HCT116 (cell line): ENCODE results near the gene POLR2H.

Experiments used
- EZH2 ChIP-seq: fragments of 200-600 bp; sonication (generic); IDR thresholded peaks from 2 replicates; pipeline ENCODE4 v1.6.1; 2017; ENCODE audit warnings: antibody characterized with exemption, mixed run types
- POLR2A ChIP-seq: IDR thresholded peaks from 2 replicates; pipeline ENCODE4 v1.7.0; 2011; ENCODE audit warnings: borderline replicate concordance; ENCODE audit not compliant: insufficient read depth, insufficient read length; ENCODE audit errors: extremely low read depth
- ZFX ChIP-seq: fragments of 450-650 bp; IDR thresholded peaks from 2 replicates; pipeline ENCODE4 v1.6.1; 2017
- TF ChIP-seq, protein P1 (sequence below): IDR thresholded peaks from 2 replicates; pipeline ENCODE4 v1.6.1; 2012
- TF ChIP-seq, protein P2 (sequence below), 3 experiments: fragments of 200-600 bp in 1 of 3; sonication (generic) in 1 of 3; IDR thresholded peaks in 2 of 3; conservative IDR thresholded peaks in 1 of 3; 2 replicates each; pipeline ENCODE4 v1.5.1; 2012 to 2017; ENCODE audit warnings: low read depth in 2 of 3, low read length in 2 of 3, antibody characterized with exemption in 1 of 3, borderline replicate concordance in 1 of 3, control low read depth in 1 of 3, mild to moderate bottlenecking in 1 of 3, mixed read lengths in 1 of 3, mixed run types in 1 of 3, moderate library complexity in 1 of 3; ENCODE audit not compliant: insufficient read depth in 1 of 3

GRCh38 chr3:184358124-184358767 is 3.3 kb upstream of the POLR2H start:
- TF ChIP-seq, protein P1, sequence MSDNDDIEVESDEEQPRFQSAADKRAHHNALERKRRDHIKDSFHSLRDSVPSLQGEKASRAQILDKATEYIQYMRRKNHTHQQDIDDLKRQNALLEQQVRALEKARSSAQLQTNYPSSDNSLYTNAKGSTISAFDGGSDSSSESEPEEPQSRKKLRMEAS, result no peak
- TF ChIP-seq, protein P2, sequence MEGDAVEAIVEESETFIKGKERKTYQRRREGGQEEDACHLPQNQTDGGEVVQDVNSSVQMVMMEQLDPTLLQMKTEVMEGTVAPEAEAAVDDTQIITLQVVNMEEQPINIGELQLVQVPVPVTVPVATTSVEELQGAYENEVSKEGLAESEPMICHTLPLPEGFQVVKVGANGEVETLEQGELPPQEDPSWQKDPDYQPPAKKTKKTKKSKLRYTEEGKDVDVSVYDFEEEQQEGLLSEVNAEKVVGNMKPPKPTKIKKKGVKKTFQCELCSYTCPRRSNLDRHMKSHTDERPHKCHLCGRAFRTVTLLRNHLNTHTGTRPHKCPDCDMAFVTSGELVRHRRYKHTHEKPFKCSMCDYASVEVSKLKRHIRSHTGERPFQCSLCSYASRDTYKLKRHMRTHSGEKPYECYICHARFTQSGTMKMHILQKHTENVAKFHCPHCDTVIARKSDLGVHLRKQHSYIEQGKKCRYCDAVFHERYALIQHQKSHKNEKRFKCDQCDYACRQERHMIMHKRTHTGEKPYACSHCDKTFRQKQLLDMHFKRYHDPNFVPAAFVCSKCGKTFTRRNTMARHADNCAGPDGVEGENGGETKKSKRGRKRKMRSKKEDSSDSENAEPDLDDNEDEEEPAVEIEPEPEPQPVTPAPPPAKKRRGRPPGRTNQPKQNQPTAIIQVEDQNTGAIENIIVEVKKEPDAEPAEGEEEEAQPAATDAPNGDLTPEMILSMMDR (IDR thresholded peaks at IDR 0.05 in 2 of 3, conservative IDR thresholded peaks at IDR 0.05 in 1 of 3; ENCODE audit: borderline replicate concordance in 1 of 3, insufficient read depth in 1 of 3, low read depth in 2 of 3, low read length in 2 of 3), result no peak
- TF ChIP-seq POLR2A (no peak), ZFX (no peak), EZH2 (no peak)
